Measurements from ENCODE around the gene SLC6A6.
A peak's percentile ranks its signal among the peaks of the same experiment; 100 is the strongest.
"Not testable (repeated sequence)": the region's sequence is repeated elsewhere in the genome, so short reads cannot be mapped to it uniquely, and the experiment has no call there.

SLC6A6 gene

DNA sequence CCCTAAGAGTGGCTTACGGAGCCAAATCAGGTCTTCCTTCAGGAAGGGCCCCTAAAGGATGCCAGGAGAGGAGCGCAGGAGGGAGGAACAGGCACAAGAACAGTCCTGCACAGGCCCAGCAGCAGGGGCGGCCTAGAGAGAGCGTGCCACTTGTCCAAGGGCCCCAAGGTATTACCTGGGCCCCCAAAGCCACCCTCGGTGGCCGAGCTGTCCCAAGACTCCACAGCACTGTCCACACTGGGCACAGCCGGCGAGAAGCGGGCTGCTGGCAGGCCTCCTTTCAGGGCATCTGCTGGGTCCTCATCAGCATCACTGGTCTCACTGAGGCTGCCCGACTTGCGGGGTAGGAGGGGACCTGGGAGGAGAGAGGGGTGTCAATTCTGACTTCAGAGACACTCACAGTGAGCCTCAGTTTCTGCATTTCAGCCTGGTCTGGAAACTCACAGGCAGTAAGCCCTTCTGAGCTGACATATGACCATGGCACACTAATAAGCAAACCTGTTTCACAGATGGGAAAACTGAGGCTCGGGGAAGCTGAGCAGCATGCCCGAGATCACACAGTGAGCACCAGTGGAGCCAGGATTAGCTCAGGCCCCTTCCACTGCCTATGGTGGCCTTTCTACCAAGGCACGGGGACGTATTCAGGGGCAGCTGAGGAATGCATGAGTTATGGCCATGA, 104.4 kb downstream of the SLC6A6 start:
- DNase-seq (ENCODE audit: low read depth, low spot score): no peak

DNA sequence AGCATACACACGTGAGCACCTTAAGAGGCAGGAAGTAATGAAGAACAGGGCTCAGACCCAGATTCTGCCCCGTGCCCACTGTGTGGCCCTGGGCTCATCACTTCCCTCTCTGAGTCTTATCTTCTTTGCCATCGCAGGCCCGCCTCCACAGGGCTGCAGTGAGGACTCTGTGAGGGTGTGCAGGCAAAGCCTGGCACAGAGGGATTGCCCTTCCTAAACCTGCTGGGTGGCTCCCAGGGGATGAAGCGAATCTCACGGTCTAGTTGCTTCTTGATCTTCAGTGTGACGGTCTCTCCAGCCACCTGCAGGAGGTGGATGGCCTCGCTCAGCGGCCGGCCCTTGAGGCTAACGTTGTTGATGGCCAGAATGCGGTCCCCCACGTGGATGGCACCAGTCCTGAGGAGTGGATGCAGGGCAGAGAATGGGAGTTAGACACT, 104.9 kb downstream of the SLC6A6 start:
- DNase-seq (ENCODE audit: low read depth, low spot score): no peak

DNA sequence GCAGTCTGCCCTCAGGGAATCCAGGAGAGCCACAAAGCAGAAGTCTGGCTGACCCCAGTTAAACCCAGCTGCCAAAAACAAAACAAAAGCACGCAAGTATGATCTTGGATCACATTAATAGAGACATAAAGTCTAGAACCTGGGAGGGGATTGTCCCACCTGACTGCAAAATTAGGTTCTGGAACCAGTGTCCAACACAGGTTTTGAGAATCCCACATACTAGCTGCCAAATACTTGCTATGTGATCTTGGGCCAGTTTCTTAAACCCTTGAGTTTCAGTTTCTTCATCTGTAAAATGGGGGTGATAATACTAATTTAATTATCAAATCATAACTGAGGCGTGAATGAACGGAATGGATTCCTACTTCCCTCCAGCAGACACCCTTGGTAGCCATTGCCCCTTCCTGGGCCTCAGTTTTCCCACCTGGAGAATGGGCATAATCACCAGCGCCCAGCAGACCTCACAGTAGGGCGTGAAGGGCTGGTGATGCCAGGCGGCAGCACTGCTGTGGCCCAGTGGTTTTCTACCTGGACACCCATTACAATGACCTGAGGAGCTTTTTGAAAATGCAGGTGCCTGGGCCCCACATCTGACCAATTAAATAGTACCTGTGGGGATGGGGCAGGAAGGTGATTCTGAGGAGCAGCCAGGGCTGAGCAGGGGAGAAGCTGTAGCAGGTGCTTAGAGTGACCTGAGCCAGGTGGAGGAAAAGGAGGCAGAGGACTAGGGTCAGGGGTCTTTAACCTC, 105.5 kb downstream of the SLC6A6 start:
- no peak for DNase-seq (ENCODE audit: low read depth, low spot score)

DNA sequence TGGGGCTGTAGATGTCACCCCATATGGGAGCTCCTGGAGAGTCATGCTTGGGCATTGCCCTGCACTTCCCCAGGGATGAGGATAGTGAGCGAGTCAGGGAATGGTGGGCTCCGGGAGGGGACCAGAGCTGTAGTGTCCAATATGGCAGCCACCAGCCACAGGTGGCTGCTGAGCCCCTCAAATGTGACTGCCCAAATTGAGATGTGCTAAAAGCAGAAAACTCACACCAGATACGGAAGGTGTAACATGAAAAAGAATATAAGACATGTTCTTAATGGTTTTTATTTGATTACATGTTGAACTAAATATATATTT, 106.1 kb downstream of the SLC6A6 start:
- DNase-seq (ENCODE audit: low read depth, low spot score): no peak

DNA sequence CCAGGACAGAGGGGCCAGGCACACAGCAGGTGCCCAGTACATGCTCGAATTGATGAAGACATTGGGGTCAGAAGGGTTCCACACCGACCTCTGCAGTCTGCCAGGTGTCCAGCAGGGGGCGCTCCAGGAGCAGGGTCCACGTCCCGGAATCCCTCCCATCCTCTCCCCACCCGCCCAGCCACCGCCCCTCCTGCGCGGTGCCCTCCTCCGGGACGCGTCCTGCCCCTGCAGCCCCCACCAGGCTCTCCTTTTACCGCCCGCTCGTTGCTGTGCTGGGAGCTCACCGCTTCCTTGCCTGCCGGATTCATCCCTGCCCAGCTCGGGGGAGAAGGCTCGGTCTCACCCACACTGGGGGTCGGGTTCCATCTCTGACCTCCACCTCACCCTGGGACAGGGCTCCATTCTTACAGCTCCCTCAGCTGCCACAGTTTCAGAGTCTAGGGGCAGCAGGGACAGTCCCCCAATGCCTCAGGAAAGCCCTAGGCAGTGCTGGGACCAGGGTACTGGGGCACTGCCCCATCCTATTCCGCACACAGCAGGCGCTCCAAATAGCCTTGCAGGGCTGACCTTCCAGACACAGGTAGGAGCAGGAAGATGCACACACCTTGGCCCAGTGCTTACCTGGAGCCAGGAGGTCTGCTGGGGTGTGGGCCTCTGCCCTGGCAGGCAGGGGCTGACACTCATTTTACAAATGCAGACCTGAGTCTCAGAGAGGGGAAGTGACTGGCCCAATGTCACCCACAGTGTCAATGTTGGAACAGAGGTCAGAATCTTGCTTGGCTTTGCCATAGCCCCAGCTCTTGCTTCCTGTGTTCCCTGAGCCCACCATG, 106.8 kb downstream of the SLC6A6 start:
- DNase-seq (ENCODE audit: low read depth, low spot score): peak; percentile 37

DNA sequence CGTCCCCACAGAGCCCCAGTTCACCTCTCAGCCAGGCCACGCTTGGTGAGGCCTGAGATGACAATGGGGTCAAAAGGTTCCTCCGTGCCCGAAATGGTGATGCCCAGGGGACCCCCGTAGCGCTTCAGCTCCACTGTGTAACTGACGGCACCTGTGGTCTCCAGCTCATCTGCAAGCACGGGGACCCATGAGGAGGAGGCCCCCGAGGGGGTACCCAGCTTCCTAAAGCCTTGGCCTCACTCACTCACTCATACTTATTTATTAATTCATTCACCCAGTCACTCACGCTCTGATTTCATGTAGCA, 107.3 kb downstream of the SLC6A6 start:
- no peak for DNase-seq (ENCODE audit: low read depth, low spot score)

DNA sequence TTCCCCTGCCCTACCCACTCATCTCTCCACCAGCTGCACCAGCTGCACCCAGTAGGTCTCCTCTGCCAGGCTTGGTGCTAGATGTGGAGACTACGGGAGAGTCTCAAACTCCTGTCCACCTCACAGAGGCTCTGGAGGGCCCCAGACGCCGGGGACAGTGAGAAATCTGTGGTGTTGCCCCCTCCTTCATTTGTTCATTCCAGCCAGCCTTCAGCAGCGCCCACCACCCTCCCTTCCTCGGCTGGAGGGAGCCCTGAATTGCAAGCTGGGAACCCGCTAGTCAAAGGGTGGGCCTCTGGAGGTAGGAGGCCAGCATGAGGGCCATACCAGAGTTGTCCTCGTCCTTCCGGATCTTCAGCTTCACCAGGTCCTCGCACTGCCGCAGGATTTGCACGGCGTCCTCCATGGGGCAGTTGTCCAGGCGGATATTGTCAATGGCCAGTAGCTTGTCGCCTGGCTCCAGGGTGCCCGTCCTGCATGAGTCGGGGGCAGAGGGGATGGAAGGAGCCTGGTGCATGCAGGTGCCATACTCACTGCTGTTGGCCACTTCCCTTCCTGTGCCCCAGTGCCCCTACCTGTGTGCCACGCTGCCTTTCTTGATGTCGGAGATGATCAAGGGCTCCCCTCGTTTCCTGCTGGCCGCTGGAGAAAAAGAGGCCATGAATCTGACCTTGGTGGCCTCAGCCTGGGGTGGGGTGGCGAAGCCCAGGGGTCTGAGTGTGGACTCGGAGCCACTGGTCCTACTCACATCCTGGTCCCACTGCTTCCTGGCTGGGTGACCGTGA, 108.6 kb downstream of the SLC6A6 start:
- DNase-seq (ENCODE audit: low read depth, low spot score): no peak

DNA sequence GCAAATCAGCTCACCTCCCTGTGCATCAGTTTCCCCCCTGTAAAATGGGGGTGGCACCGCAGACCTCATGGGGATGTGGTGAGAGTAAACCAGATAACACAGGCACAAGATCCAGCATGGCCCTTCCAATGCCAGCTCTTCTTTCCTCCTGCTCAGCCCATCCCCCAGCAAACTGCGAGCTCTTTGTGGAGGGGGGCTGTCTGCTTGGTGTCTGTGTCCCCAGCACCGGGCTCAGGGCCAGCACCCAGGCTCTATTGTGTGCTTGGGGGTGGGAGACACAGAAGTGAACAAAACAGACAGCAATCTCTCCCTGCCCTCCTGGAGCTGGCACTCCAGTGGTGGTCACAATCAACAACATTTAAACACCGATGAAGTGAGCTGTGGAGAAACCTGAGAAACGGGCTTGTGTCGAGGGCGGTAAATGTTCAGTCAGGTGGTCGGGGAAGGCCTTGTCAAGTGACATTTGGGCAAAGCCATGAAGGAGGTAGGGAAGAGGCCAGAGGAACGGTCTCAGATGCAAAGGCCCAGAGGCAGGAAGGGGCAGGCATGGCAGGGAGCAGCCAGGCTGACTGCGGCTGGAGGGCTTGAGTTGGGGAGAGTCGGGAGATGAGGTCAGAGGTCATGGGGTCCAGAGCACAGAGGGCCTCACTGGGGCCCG, 109.3 kb downstream of the SLC6A6 start:
- no peak for DNase-seq (ENCODE audit: low read depth, low spot score)

DNA sequence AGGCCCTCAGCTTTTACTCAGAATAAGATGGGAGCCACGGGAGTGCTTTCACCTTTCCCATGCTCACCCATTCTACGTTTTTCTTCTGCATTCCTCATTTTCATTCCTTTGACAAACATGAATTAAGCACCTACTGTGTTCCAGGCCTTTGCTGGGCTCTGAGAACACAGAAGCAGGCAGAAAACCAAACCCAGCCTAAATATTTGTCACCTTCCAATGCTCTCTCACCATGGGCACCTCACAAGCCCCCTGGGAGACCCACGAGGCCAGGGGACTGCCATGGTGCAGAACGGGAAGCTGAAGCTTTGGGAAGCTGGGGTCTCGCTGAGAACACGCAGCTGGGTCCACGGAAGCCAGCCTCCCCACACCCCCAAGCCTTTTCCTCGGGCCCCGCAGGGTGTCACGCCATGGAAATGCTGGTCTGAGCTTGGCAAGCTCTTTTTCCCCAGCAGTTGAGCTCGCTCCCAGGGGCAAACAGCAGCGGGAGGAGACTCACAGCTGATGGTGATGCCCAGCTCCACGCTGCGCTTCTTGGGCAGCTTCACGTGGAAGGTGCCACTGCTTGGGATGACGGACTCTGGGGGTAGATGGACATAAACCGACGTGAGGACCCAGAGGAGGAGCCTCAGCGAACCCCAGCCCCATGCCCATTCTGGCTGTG, 110.0 kb downstream of the SLC6A6 start:
- DNase-seq (ENCODE audit: low read depth, low spot score): no peak

DNA sequence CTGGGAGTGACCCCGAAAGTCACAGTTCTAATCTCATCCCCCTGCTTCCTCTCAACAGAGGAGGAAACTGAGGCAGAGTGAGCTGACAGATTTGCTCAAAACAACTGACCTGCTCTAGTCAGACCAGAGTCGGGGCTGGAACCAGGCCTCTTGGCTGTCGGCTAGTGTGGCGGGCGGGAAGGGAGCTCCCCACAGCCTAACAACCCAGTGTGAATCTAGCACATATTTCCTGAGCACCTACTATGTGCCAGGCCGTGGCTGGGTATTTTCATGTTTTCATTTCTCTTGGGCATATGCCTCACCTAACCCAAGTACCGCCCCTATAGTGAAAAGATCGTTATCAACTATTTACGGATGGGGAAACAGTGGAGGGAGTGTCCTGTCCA, 110.5 kb downstream of the SLC6A6 start:
- no peak for DNase-seq (ENCODE audit: low read depth, low spot score)

DNA sequence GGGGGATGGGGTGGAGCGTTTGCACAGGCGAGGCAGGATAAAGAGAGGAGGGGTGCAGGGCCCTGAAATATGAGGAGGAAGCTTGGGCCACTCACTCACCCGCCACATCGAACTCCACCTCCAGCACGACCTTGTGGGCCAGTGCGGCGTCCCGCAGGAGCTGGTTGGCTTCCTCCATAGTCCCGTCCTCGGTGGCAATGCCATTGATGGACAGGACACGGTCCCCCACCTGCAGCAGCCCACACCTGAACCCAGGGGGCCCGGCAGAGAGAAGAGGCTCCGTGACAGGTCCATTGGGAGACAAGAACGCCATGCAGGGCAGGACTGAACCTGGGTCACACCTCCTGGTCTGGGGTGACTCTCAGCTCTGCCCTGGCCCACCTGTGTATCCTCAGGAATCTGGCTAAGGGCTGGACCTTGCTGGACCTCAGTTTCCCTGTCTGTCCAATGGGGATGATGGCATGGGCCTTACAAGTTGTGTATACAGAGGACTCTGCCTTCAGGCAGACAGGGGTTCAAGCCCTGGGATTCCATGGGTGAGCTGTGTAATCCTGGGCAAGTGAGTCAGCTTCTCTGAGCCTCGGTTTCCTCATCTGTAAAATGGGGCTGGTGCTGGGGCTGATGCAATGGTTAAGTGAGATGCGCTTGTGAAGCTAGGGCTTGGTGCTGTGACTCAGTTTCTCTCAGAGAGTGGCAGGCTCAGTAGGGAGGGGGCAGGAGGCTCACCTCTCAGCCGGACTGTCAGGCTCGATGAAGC, 111.3 kb downstream of the SLC6A6 start:
- DNase-seq (ENCODE audit: low read depth, low spot score): no peak

DNA sequence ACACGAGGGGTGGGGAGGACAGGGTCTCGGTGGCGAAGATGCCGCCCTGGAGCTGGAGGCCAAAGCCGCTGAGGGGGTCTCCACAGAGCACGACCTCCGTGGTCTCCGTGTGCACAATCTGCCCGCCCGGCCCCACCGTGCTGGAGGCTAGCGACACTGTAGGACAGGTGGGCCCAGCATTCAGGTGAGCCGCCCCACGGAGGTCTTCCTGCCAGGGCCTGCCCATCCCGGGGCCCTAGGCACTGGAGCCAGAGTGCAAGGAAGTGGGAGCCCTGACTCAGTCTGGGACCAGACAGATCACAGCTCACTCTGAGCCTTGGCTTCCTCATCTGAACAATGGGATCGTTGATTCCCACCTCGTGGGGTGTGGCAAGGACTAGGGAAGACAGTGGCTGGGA, 111.9 kb downstream of the SLC6A6 start:
- no peak for DNase-seq (ENCODE audit: low read depth, low spot score)

DNA sequence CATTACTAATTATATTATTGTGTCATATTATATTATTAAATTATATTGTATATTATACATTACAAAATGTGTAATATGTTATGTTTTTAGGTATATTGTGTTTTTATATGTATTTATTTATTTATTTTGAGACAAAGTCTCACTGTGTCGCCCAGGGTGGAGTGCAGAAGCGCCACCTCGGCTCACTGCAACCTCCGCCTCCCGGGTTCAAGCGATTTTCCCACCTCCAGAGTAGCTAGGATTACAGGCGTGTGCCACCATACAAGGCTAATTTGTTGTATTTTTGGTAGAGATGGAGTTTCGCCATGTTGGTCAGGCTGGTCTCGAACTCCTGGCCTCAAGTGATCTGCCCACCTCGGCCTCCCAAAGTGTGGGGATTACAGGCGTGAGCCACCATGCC, 113.1 kb downstream of the SLC6A6 start:
- DNase-seq (ENCODE audit: low read depth, low spot score): not testable (repeated sequence)

DNA sequence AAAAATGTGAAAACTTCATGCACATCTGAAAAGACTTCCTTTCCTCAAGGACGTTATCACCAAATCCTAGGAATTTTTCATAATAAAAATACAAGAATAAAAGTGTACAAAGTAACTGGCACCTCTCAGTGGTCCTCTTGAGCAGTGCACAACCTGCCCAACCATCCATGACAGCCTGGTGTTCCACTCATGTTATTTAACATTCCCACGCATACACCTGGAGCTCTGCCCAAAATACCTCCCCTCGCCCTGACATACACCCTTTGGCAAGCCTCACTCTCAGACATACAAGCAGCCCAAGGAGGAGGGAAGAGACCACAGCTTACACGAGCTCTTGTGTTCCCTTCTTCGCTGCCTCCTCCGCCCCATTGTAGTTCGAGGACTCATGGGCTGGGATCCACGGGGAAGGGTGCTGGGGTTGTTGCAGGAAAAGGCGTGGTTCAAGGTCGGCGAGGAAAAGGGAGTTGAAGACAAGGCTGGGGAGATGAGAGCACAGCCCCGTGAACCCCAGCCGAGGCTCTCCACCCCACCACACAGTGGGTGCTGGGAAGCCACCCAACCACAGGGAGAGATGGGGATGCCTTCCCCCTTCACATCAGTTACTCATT, 114.4 kb downstream of the SLC6A6 start:
- DNase-seq (ENCODE audit: low read depth, low spot score): no peak

DNA sequence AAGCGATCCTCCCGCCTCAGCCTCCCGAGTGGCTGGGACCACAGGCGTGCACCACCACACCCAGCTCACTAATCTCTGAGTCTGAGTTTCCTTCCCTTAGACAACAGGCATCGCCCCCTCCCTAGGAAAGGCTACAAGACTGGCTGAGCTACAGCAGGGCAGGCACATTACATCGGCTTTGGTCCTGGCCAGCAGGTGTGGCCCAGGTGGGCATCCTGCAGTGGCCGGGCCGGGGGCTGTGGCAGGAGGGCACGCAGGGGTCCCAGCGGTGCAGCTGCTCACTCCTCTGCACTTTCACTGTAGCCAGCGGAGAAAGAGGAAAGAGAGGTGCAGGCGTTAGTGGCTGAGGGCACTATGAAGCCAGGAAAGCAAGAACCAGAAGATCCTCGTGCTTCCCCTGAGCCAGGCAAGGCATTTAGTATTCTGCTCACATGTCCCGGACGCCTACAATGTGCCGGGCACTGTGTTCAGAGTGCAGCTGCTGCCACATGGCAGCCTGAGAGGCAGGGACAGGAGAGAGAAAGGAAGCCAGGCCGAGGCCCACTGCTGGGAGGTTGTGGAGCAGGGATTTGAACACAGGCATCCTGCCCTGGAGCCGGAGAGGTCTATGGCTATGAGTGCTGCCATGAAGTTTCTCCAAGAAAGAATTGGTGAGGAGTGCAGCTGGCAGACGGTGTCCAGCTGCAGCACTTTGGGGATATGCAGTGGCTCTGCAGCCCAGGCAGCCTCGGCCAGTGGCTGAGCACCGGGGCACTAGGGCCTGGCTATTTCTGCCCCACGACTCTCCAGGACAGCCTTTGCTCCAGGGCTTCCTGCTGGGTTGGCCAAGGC, 115.4 kb downstream of the SLC6A6 start:
- no peak for DNase-seq (ENCODE audit: low read depth, low spot score)

DNA sequence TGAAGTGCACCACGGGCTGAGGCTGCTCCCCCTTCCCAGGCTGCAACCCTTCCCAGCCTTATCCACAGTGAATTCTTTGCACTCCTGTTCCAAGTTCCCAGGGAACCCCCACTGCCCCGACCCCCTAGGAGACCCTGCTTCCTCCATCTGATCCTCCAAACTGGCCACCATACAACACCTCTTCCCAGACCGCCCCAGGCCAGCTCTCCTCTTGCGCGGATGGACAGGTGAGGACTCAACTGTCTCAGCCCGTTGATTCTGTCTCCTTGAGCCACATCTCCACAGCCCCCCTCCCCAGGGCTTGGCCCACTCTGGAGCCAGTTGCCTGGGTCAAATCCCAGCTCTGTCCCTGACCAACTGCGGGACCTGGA, 116.0 kb downstream of the SLC6A6 start:
- no peak for DNase-seq (ENCODE audit: low read depth, low spot score)

DNA sequence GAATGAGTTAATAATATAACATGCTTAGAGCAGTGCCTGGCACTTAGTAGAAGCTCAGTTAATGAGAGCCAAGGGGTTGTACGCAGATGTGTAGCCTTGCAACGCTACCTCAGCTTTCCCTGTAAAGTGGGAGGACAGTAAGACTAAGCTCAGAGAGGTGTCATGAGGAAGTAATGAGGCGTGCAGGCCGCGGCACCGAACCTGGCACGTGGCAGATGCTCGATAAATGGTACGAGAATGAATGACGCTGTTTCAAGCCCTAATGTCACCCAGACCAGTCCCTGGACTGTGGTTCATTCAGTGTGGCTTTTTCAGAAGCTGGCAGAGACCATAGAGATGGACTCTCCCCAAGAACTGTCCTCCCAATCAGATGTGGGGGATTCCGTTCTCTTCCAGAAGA, 116.5 kb downstream of the SLC6A6 start:
- DNase-seq (ENCODE audit: low read depth, low spot score): no peak

DNA sequence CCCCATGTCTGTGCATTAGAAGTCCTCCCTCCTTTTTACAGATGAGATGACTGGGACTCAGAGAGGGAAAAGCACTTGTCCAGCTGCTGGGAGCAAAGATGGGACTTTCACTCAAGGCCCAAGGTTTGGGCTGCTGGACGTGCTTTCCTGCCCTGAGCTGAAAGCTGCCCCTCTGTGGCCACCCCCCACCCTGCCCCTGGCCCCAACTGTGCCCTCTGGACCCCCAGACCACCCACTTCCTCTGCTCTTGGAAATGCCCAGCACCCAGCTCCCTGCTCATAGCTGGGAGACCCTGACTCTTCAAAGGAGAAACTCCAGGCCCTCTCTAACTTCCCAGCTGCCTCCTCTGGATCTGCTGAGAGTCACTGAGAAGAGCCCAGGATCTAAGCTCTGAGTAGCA, 117.0 kb downstream of the SLC6A6 start:
- DNase-seq (ENCODE audit: low read depth, low spot score): no peak

DNA sequence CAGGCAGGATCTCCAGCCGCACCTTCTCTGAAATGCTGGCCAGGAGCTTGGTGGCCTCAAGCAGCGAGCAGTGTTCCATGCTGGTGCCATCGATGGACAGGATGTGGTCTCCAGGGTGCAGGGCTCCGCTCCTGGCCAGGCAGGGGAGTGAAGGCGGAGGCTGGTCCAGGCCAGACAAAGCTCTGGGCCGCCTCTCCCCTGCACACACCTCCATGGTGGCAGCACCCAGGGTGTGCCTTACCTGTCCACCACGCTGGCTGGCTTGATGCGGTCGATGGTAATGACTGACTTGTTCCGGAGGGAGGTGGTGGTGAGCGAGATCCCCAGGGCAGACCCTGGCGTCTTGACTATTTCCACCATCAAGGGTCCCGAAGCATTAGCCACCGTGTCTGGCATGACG, 117.7 kb downstream of the SLC6A6 start:
- no peak for DNase-seq (ENCODE audit: low read depth, low spot score)

Data from activated CD4-positive, CD25-positive, alpha-beta regulatory T cell treated with anti-CD3 and anti-CD28 coated beads, Interleukin-2, amount 50 U/mL, for 16 hours (primary cell).